Loucy (cell line): ENCODE data around the gene MKI67.

Experiments used
- H2AFZ ChIP-seq: fragments of 200-600 bp; sonication (generic); 2 replicates; pipeline ENCODE4 v1.6.0; 2016; ENCODE audit warnings: antibody characterized with exemption, mild to moderate bottlenecking, low read length, moderate library complexity
- H3F3A ChIP-seq: fragments of 200-600 bp; 2 replicates; pipeline ENCODE4 v1.6.0; 2016; ENCODE audit warnings: antibody characterized with exemption, low read depth, mild to moderate bottlenecking
- H3K27me3 ChIP-seq: fragments of 200-600 bp; sonication (generic); 2 replicates; pipeline ENCODE4 v1.6.1; 2014; ENCODE audit warnings: low read length, mild to moderate bottlenecking; ENCODE audit not compliant: insufficient read depth, poor library complexity, severe bottlenecking
- H3K36me3 ChIP-seq: fragments of 200-600 bp; sonication (generic); 2 replicates; pipeline ENCODE4 v1.6.1; 2016; ENCODE audit warnings: low read length; ENCODE audit not compliant: insufficient read depth
- H3K4me1 ChIP-seq: fragments of 200-600 bp; sonication (generic); 2 replicates; pipeline ENCODE4 v1.5.1; 2014; ENCODE audit warnings: low read length, mild to moderate bottlenecking; ENCODE audit not compliant: insufficient read depth, poor library complexity, severe bottlenecking
- H3K4me2 ChIP-seq: fragments of 200-600 bp; sonication (generic); 2 replicates; pipeline ENCODE4 v1.6.0; 2014; ENCODE audit warnings: antibody characterized with exemption, low read length, low read depth, mild to moderate bottlenecking; ENCODE audit not compliant: poor library complexity, severe bottlenecking
- H3K4me3 ChIP-seq: fragments of 200-600 bp; sonication (generic); 2 replicates; pipeline ENCODE4 v1.5.1; 2014; ENCODE audit warnings: low read length, mild to moderate bottlenecking, mixed read lengths; ENCODE audit not compliant: poor library complexity, severe bottlenecking
- H3K79me2 ChIP-seq: fragments of 200-600 bp; sonication (generic); 2 replicates; pipeline ENCODE4 v1.6.1; 2014; ENCODE audit warnings: low read length; ENCODE audit not compliant: insufficient read depth
- H3K9ac ChIP-seq: fragments of 200-600 bp; sonication (generic); 2 replicates; pipeline ENCODE4 v1.6.0; 2014; ENCODE audit warnings: mild to moderate bottlenecking, low read depth, low read length, moderate library complexity; ENCODE audit not compliant: poor library complexity, severe bottlenecking
- H3K9me2 ChIP-seq: fragments of 200-600 bp; sonication (generic); replicated peaks from 2 replicates; pipeline ENCODE4 v1.6.1; 2016; ENCODE audit warnings: low read depth, low read length, mixed read lengths
- H3K9me3 ChIP-seq: fragments of 200-600 bp; sonication (generic); 2 replicates; pipeline ENCODE4 v1.6.1; 2014; ENCODE audit warnings: mild to moderate bottlenecking, antibody characterized with exemption, low read length, low read depth; ENCODE audit not compliant: insufficient read depth
- H4K20me1 ChIP-seq: fragments of 200-600 bp; sonication (generic); 2 replicates; pipeline ENCODE4 v1.6.0; 2014; ENCODE audit warnings: antibody characterized with exemption, low read length, mild to moderate bottlenecking; ENCODE audit not compliant: insufficient read depth, poor library complexity, severe bottlenecking
- CTCF ChIP-seq: fragments of 200-600 bp; sonication (generic); conservative IDR thresholded peaks from 2 replicates; pipeline ENCODE4 v1.5.1; 2014; ENCODE audit warnings: mild to moderate bottlenecking, antibody characterized with exemption, low read length
- EZH2phosphoT487 ChIP-seq: fragments of 200-600 bp; IDR thresholded peaks from 2 replicates; pipeline ENCODE4 v1.6.1; 2018; ENCODE audit warnings: antibody characterized with exemption, mild to moderate bottlenecking, moderate library complexity, borderline replicate concordance

The MKI67 gene

GRCh38 chr10:128101901-128102300, 24.3 kb downstream of the MKI67 start:
- Histone ChIP-seq H2AFZ (no peak overlapping the region), H3K79me2 (peaks cover 64% of the 10 kb centered on the region), H3K36me3 (peaks cover 100% of the 10 kb centered on the region), H3F3A (no peaks in the 10 kb centered on the region; the same call in 1 of the 2 replicates), H3K9me3 (no peaks in the 10 kb centered on the region), H3K4me2 (no peak overlapping the region), H4K20me1 (peaks cover 18% of the 10 kb centered on the region), H3K9ac (no peak overlapping the region), H3K4me3 (no peak overlapping the region), H3K4me1 (peaks cover 5% of the 10 kb centered on the region), H3K27me3 (no peaks in the 10 kb centered on the region), H3K9me2 (no peaks in the 10 kb centered on the region)
- TF ChIP-seq EZH2phosphoT487: no peak

GRCh38 chr10:128099901-128100300, 26.3 kb downstream of the MKI67 start:
- H3K4me2 ChIP-seq: no peak overlapping the region
- peaks cover 83% of the 10 kb centered on the region for H3K36me3 ChIP-seq
- no peak overlapping the region for H2AFZ ChIP-seq
- H3K9me2 ChIP-seq: no peaks in the 10 kb centered on the region
- no peak for TF ChIP-seq CTCF
- TF ChIP-seq EZH2phosphoT487: no peak
- no peak overlapping the region for H3K9ac ChIP-seq
- no peaks in the 10 kb centered on the region for H3K27me3 ChIP-seq
- peaks cover 21% of the 10 kb centered on the region for H4K20me1 ChIP-seq
- H3K79me2 ChIP-seq: peaks cover 58% of the 10 kb centered on the region; the same call in 1 of the 2 replicates
- no peaks in the 10 kb centered on the region for H3K9me3 ChIP-seq
- peaks cover 25% of the 10 kb centered on the region for H3K4me1 ChIP-seq
- H3K4me3 ChIP-seq: no peak overlapping the region
- no peaks in the 10 kb centered on the region; the same call in 1 of the 2 replicates for H3F3A ChIP-seq

GRCh38 chr10:128098631-128099030, 27.6 kb downstream of the MKI67 start:
- Histone ChIP-seq H3K9ac (no peak overlapping the region), H3K4me3 (no peak overlapping the region), H3K4me2 (no peak overlapping the region), H3K9me2 (no peaks in the 10 kb centered on the region), H2AFZ (no peak overlapping the region), H3K27me3 (no peaks in the 10 kb centered on the region), H3K79me2 (peaks cover 57% of the 10 kb centered on the region; the same call in 1 of the 2 replicates), H4K20me1 (peaks cover 17% of the 10 kb centered on the region), H3K9me3 (no peaks in the 10 kb centered on the region), H3K36me3 (peaks cover 70% of the 10 kb centered on the region), H3K4me1 (peaks cover 26% of the 10 kb centered on the region), H3F3A (no peaks in the 10 kb centered on the region; the same call in 1 of the 2 replicates)
- TF ChIP-seq EZH2phosphoT487 (no peak), CTCF (no peak)

GRCh38 chr10:128097783-128098182, 28.4 kb downstream of the MKI67 start:
- H2AFZ ChIP-seq: no peak overlapping the region
- TF ChIP-seq CTCF (no peak), EZH2phosphoT487 (no peak)
- no peaks in the 10 kb centered on the region for H3K9me3 ChIP-seq
- H4K20me1 ChIP-seq: peaks cover 17% of the 10 kb centered on the region
- H3K9me2 ChIP-seq: no peaks in the 10 kb centered on the region
- no peaks in the 10 kb centered on the region for H3K27me3 ChIP-seq
- no peak overlapping the region for H3K9ac ChIP-seq
- H3K4me1 ChIP-seq: peaks cover 26% of the 10 kb centered on the region
- H3K36me3 ChIP-seq: peaks cover 62% of the 10 kb centered on the region
- no peak overlapping the region for H3K4me3 ChIP-seq
- no peaks in the 10 kb centered on the region; the same call in 1 of the 2 replicates for H3F3A ChIP-seq
- H3K4me2 ChIP-seq: no peak overlapping the region
- peaks cover 57% of the 10 kb centered on the region; the same call in 1 of the 2 replicates for H3K79me2 ChIP-seq
